ENCODE data around the gene SUB1. TPM values are rescaled to one million over a fixed set of nuclear protein-coding genes. Genes with fewer than 3 reads are reported as not detected.
"Not testable (repeated sequence)": the region's sequence is repeated elsewhere in the genome, so short reads cannot be mapped to it uniquely, and the experiment has no call there.

SUB1 gene
- total RNA-seq, 1 donor from 2014 or later: 213 TPM

- intact Hi-C loops (cut with micrococcal nuclease): no loop called here
Measured at GRCh38 chr5:32625106-32625505, 39.7 kb downstream of the SUB1 start.

DNA sequence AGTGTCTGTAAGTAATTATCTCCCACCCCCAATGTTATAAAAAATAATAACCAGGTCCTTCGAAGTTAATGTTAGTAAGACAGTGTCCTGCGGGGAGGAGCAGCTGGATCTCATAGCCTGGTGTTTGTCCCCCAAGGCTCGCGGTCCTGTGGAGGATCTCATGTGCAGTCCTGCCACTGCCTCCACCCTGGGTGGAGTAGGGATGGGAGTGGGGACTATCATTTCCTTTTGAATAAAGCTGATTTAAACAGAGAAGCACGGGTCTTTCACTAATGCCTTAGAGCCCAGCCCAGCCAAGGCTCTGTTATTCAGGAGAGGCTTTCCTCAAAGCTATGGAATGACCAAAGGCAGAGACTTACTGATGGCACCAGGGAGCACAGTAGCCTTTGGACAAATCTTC, 40.2 kb downstream of the SUB1 start:
- Mint-ChIP-seq H3K27ac (no peak overlapping the region), H3K9me3 (no peaks in the 10 kb centered on the region), H3K36me3 (ENCODE audit: low read depth) (no peaks in the 10 kb centered on the region), H3K27me3 (peaks cover 6% of the 10 kb centered on the region), H3K4me1 (no peaks in the 10 kb centered on the region), H3K4me3 (no peak overlapping the region)
- POLR2A ChIA-PET: no interaction called here
- TF ChIP-seq, protein P1, sequence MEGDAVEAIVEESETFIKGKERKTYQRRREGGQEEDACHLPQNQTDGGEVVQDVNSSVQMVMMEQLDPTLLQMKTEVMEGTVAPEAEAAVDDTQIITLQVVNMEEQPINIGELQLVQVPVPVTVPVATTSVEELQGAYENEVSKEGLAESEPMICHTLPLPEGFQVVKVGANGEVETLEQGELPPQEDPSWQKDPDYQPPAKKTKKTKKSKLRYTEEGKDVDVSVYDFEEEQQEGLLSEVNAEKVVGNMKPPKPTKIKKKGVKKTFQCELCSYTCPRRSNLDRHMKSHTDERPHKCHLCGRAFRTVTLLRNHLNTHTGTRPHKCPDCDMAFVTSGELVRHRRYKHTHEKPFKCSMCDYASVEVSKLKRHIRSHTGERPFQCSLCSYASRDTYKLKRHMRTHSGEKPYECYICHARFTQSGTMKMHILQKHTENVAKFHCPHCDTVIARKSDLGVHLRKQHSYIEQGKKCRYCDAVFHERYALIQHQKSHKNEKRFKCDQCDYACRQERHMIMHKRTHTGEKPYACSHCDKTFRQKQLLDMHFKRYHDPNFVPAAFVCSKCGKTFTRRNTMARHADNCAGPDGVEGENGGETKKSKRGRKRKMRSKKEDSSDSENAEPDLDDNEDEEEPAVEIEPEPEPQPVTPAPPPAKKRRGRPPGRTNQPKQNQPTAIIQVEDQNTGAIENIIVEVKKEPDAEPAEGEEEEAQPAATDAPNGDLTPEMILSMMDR (IDR thresholded peaks at IDR 0.05): no peak
- no peak for ATAC-seq (ENCODE audit: low read depth)
- intact Hi-C loops (cut with micrococcal nuclease): no loop called here
- no peak for DNase-seq
- CTCF ChIA-PET: no interaction called here

More at GRCh38 chr5:32625106-32625505, 39.7 kb downstream of the SUB1 start:
- Mint-ChIP-seq H3K27me3 (peaks cover 6% of the 10 kb centered on the region), H3K4me1 (no peaks in the 10 kb centered on the region), H3K27ac (no peak overlapping the region), H3K4me3 (no peak overlapping the region), H3K36me3 (ENCODE audit: low read depth) (no peaks in the 10 kb centered on the region), H3K9me3 (no peaks in the 10 kb centered on the region)
- CTCF ChIA-PET: no interaction called here
- DNase-seq: no peak
- no peak for ATAC-seq (ENCODE audit: low read depth)
- POLR2A ChIA-PET: no interaction called here
- TF ChIP-seq, protein P1 (IDR thresholded peaks at IDR 0.05): no peak

- H3K27me3 Mint-ChIP-seq: peaks cover 9% of the 10 kb centered on the region
- H3K9me3 Mint-ChIP-seq: no peaks in the 10 kb centered on the region
- no peak overlapping the region for H3K4me3 Mint-ChIP-seq
- ATAC-seq (ENCODE audit: low read depth) (no peak), DNase-seq (no peak)
- ChIA-PET CTCF (no interaction called here), POLR2A (no interaction called here)
- no peaks in the 10 kb centered on the region for H3K4me1 Mint-ChIP-seq
- H3K27ac Mint-ChIP-seq: no peak overlapping the region
- intact Hi-C loops (cut with micrococcal nuclease): no loop called here
- TF ChIP-seq, protein P1 (IDR thresholded peaks at IDR 0.05): no peak
- H3K36me3 Mint-ChIP-seq (ENCODE audit: low read depth): no peaks in the 10 kb centered on the region
Measured at GRCh38 chr5:32627219-32627870, 42.0 kb downstream of the SUB1 start.

- Mint-ChIP-seq H3K4me1 (no peaks in the 10 kb centered on the region), H3K9me3 (no peaks in the 10 kb centered on the region), H3K36me3 (ENCODE audit: low read depth) (no peaks in the 10 kb centered on the region), H3K4me3 (no peak overlapping the region), H3K27ac (no peak overlapping the region), H3K27me3 (peaks cover 9% of the 10 kb centered on the region)
- intact Hi-C loops (cut with micrococcal nuclease): no loop called here
- ATAC-seq (ENCODE audit: low read depth) (no peak), DNase-seq (no peak)
- TF ChIP-seq, protein P1 (IDR thresholded peaks at IDR 0.05): no peak
- ChIA-PET CTCF (no interaction called here), POLR2A (no interaction called here)
Measured at GRCh38 chr5:32628049-32628844, 42.9 kb downstream of the SUB1 start.

DNA sequence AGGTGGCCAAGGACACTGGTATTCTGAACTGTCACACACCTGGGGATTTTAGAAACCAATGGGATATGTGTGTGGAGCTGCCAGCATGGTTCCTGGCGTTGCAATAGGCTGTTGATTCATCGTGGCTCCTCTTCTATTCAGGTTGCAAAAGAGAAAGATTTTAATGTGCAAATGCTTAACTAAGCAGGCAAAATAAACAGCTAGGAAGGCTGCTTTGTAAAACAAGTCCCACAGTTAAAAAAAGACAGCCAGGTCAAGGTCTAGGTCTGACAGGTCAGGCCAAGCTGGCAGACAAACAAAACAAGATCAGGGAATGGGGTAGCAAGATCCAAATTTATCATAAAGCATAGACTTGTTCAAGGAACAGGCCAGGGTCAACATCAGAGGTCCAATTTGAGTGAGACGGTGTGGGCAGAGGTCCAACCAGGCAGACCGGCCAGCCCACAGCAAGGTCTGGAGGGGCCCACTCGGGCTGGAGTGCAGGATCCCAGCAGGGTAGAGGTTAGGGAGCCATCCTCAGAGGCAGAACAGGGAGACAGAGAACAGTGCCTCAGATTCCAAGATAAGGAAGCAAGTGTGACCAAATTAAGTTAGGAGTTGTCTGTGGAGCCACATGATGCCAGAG, 45.6 kb downstream of the SUB1 start:
- intact Hi-C loops (cut with micrococcal nuclease): no loop called here
- Mint-ChIP-seq H3K36me3 (ENCODE audit: low read depth) (no peaks in the 10 kb centered on the region), H3K4me1 (no peaks in the 10 kb centered on the region), H3K4me3 (no peak overlapping the region), H3K27ac (no peak overlapping the region), H3K27me3 (peaks cover 7% of the 10 kb centered on the region), H3K9me3 (no peaks in the 10 kb centered on the region)
- no peak for DNase-seq
- TF ChIP-seq, protein P1 (IDR thresholded peaks at IDR 0.05): no peak
- ATAC-seq (ENCODE audit: low read depth): no peak
- ChIA-PET CTCF (no interaction called here), POLR2A (no interaction called here)

DNA sequence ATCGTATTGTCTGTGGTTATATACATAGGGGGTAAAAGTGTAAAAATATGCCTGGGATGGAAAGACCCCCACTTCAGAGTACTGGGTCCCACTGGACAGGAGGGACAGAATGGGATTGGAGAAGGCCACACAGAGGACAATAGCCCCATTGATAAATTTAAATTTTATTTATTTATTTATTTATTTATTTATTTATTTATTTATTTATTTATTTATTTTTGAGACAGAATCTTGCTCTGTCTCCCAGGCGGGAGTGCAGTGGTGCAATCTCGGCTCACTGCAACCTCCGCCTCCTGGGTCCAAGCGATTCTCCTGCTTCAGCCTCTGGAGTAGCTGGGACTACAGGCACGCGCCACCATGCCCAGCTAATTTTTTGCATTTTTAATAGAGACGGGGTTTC, 47.7 kb downstream of the SUB1 start:
- DNase-seq; CTCF ChIA-PET; H3K27me3 Mint-ChIP-seq; intact Hi-C loops (cut with micrococcal nuclease); H3K4me3 Mint-ChIP-seq; ATAC-seq (ENCODE audit: low read depth); H3K9me3 Mint-ChIP-seq; POLR2A ChIA-PET; H3K36me3 Mint-ChIP-seq (ENCODE audit: low read depth); H3K4me1 Mint-ChIP-seq; H3K27ac Mint-ChIP-seq: not testable (repeated sequence)
